ENCODE results near the gene NUCB1.
"Not testable (repeated sequence)": the region's sequence is repeated elsewhere in the genome, so short reads cannot be mapped to it uniquely, and the experiment has no call there.

Gene NUCB1

DNA sequence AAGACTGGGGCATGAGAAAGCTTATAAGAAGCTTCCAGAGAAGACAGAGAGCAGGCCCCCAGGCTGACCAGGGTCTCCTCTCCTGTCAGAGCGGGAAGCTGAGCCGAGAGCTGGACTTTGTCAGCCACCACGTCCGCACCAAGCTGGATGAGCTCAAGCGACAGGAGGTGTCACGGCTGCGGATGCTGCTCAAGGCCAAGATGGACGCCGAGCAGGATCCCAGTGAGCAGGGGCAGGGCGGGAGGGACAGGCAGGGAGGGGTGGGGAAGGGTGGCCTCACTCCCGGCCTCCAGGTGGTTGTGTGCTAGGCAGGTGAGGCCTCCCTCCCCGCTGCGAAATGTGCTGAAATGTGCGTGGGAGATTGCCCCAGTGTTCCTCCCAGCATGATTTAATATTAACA lies 5.6 kb downstream of the NUCB1 start:
- DNase-seq (ENCODE audit: low read depth): no peak

GRCh38 chr19:48906324-48906723 lies 6.2 kb downstream of the NUCB1 start:
- no peak for DNase-seq (ENCODE audit: low read depth)

- DNase-seq (ENCODE audit: low read depth): no peak
Measured at GRCh38 chr19:48907671-48908070, 7.6 kb downstream of the NUCB1 start.

GRCh38 chr19:48909424-48910077 lies 9.4 kb downstream of the NUCB1 start:
- DNase-seq (ENCODE audit: low read depth): not testable (repeated sequence)

DNA sequence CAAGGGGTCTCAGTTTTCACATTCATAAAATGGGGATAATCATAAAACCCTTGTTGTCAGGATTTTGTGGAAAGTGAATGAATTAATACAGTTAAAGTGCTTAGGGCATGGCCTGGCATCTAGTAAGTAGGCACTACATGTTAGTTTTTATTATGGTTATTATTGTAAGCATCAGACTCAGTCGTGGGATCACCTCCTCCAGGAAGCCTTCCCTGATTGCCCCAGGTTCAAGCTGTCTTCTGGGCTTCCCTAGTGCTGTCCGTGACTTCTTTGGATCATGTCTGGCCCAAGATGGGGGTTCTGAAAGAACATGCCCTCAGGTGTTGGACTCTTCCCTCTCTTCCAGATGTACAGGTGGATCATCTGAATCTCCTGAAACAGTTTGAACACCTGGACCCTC lies 10.7 kb downstream of the NUCB1 start:
- no peak for DNase-seq (ENCODE audit: low read depth)

- DNase-seq (ENCODE audit: low read depth): no peak
Measured at GRCh38 chr19:48913114-48913889, 13.2 kb downstream of the NUCB1 start.

DNA sequence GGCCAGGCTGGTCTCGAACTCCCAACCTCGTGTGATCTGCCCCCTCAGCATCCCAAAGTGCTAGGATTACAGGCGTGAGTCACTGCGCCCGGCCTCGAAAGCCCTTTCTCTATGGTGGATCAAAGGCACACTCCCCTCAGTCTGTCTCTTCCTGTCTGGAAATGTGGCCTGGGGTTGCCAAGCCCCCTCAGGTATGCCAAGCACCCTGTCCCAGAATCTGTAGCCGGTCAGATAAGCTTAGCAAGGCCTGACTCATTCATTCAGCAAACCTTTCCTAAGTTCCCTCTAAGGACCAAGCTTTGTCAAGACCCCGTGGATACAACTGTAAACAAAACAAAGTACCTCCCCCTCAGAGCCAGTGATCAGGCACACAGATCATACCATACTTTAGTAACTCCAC lies 14.1 kb downstream of the NUCB1 start:
- no peak for DNase-seq (ENCODE audit: low read depth)

DNA sequence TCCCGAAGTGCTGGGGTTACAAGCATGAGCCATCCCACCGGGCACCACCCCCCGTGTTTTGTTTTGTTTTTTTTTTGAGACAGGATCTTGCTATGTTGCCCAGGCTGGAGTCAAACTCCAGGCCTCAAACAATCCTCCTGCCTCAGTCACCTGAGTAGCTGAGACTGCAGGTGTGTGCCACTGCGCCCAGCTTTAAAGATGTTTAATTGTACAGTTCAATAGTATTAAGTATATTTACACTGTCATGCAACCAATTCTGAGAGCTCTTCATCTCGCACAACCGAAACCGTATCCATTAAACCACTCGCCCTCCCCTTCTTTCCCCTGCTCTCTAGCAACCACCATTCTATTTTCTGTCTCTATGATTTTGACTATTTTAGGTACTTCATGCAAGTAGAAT lies 15.6 kb downstream of the NUCB1 start:
- DNase-seq (ENCODE audit: low read depth): no peak

DNA sequence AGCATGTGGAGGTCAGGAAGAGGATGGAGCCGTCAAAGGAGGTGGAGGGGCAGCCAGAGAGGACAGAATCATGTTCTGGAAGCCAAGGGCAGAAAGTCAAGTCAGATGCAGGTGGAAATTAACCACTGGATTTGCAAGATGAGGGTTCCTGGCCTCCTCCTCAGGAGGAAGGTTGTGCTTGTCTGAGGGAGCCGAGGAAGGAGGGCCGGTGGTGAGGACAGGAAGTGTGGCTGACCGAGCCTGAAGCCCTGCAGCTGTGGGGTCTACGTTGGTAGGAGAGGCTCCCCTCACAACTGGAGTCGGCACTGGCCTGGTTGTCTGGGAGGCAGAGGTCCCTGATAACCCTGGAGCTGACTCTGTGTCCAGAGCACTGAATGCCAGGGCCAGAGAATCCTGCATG lies 18.0 kb downstream of the NUCB1 start:
- DNase-seq (ENCODE audit: low read depth): no peak

GRCh38 chr19:48918801-48919247 lies 18.7 kb downstream of the NUCB1 start:
- DNase-seq (ENCODE audit: low read depth): no peak

- DNase-seq (ENCODE audit: low read depth): not testable (repeated sequence)
Measured at GRCh38 chr19:48919271-48919670, 19.2 kb downstream of the NUCB1 start.

DNA sequence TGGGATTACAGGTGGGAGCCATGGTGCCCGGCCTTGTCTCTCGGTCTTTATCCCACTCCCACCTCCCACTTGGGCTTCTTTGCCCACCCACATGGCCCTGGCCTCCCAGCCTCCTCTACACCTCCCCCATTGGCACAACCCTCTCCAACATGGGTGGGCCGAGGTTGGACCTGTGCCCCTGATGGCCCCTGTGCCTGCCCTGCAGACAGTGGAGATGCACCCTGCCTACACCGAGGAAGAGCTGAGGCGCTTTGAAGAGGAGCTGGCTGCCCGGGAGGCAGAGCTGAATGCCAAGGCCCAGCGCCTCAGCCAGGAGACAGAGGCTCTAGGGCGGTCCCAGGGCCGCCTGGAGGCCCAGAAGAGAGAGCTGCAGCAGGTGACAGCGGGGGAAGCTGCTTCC lies 20.8 kb downstream of the NUCB1 start:
- no peak for DNase-seq (ENCODE audit: low read depth)

GRCh38 chr19:48921721-48922500 lies 21.8 kb downstream of the NUCB1 start:
- DNase-seq (ENCODE audit: low read depth): no peak

DNA sequence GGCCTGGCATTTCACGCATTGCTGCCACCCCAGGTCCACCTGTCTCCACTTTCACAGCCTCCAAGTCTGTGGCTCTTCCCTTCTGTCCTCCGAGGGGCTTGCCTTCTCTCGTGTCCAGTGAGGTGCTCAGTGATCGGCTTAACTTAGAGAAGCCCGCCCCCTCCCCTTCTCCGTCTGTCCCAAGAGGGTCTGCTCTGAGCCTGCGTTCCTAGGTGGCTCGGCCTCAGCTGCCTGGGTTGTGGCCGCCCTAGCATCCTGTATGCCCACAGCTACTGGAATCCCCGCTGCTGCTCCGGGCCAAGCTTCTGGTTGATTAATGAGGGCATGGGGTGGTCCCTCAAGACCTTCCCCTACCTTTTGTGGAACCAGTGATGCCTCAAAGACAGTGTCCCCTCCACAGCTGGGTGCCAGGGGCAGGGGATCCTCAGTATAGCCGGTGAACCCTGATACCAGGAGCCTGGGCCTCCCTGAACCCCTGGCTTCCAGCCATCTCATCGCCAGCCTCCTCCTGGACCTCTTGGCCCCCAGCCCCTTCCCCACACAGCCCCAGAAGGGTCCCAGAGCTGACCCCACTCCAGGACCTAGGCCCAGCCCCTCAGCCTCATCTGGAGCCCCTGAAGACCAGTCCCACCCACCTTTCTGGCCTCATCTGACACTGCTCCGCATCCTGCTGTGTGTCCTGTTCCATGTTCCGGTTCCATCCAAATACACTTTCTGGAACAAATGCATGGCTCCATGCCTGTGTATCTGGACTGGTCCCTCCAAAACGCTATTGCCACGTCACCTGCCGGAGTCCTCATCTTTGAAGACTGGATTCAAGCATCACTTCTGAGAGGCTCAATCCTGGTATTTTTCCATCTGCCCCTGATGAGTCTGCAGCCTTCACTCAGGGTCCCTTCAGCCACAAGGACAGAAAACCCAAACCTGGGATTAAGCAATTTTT lies 22.7 kb downstream of the NUCB1 start:
- no peak for DNase-seq (ENCODE audit: low read depth)

DNA sequence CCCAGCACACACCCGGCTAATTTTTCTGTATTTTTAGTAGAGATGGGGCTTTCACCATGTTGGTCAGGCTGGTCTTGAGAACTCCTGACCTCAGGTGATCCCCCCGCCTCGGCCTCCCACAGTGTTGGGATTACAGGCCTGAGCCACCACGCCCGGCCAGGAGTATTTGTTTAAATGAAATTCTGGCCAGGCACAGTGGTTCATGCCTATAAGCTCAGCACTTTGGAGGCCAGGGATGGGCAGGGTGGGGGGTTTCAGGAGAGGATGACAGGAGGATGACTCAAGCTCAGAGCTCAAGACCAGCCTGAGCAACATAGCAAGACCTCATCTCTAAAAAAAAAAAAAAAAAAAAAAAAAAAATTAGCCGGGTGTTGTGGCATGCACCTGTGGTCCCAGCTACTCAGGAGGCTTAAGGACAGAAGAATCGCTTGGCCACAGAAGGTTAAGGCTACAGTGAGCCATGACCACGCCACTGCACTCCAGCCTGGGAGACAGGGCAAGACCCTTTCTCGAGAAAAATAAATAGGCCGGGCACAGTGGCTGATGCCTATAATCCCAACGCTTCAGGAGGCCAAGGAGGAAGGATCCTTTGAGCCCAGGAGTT lies 25.2 kb downstream of the NUCB1 start:
- DNase-seq (ENCODE audit: low read depth): no peak

- not testable (repeated sequence) for DNase-seq (ENCODE audit: low read depth)
Measured at GRCh38 chr19:48925890-48926289, 25.8 kb downstream of the NUCB1 start.

DNA sequence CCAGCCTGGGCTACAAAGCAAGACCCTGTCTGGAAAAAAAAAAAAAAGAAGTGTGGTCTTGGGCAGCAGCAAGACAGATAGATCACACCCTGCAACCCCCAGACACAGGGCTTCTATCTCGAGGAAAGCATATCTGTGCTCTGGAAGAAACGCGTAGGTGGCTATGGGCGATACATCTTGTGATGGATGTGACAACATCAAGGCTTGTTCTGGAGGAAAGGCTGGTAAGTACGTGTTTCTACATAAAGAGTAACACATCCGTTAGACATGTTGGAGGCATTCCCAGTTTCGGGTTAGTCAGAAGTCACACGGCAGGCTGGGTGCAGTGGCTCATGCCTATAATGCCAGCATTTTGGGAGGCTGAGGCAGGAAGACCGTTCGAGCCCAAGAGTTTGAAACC lies 26.8 kb downstream of the NUCB1 start:
- no peak for DNase-seq (ENCODE audit: low read depth)

DNA sequence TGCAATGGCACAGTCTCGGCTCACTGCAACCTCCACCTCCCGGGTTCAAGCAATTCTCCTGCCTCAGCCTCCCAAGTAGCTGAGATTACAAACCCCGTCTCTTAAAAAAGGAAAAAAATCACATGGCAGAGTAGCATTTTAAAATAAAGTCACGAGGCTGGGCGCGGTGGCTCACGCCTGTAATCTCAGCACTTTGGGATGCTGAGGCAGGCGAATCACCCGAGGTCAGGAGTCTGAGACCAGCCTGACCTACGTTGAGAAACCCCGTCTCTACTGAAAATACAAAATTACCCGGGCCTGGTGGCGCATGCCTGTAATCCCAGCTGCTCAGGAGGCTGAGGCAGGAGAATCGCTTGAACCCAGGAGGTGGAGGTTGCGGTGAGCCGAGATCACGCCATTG lies 27.6 kb downstream of the NUCB1 start:
- DNase-seq (ENCODE audit: low read depth): not testable (repeated sequence)

- DNase-seq (ENCODE audit: low read depth): no peak
Measured at GRCh38 chr19:48928164-48929025, 28.3 kb downstream of the NUCB1 start.

DNA sequence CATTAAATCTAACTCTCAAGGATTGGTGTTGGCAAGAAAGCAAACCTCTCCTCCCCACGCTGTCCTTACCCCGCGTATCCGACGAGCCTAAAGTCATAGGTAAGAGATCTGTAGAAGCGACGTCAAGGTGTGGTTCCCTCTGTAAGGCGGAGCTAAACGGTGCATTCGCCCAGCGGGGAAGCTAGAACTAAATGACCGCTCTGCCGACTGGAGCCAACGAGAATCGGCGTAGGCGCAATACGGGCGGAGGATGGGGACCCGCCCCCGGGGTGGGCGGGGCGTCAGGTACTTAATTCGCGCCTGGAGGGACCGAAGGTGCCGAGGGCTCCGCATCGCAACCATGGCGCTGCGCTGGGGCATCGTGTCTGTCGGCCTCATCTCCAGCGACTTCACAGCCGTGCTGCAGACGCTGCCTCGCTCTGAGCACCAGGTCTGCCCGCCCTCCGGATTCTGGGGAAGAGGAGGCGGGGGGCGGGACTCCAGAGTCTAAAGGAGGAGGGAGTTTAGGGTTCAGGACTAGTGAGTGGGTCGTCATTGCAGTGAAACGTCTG lies 33.3 kb downstream of the NUCB1 start, which contains the start of gene DHDH:
Gene DHDH (plus strand): TSS at position 318 of the 551 bp plus-strand sequence. CDS start 23 bp downstream, at position 341.
- peak; percentile 70 for DNase-seq (ENCODE audit: low read depth)

Data from stimulated activated CD4-positive, alpha-beta T cell treated with anti-CD3 and anti-CD28 coated beads, Interleukin-2, amount 100 ng/mL, for 4 hours (primary cell).